PC-9 (cell line): ENCODE data around the gene HSPA12A. TPM values are rescaled to one million over a fixed set of nuclear protein-coding genes. Genes with fewer than 3 reads are reported as not detected.

Experiments
- BruUV-seq: library from RNA; stranded (reverse); fragments of 400-500 nt; replicated peaks from 2 replicates; lab custom pipeline; 2021; lab: Mats Ljungman, UMichigan
- CTCF ChIA-PET: fragments of 300-600 bp; sonication (Branson Sonifier 250); formaldehyde crosslinking; loops from one replicate; lab custom pipeline; 2022; ENCODE audit warnings: antibody characterized with exemption; lab: Charles Lee
- POLR2A ChIA-PET: fragments of 300-600 bp; sonication (Branson Sonifier 250); formaldehyde crosslinking; loops from one replicate; lab custom pipeline; 2022; ENCODE audit warnings: antibody characterized with exemption; ENCODE audit not compliant: unreplicated experiment; lab: Charles Lee
- DNase-seq, 2 experiments: peaks; one replicate each; pipeline versions ENCODE4 v3.0.0 to v3.0.0-alpha.2; 2015 to 2022; ENCODE audit warnings: mixed read lengths in 1 of 2
- H2AFZ ChIP-seq: fragments of 200-600 bp; sonication (generic); 2 replicates; pipeline ENCODE4 v1.8.1; 2017; ENCODE audit warnings: antibody characterized with exemption
- H3F3A ChIP-seq: fragments of 200-600 bp; sonication (generic); 2 replicates; pipeline ENCODE4 v1.8.1; 2017; ENCODE audit warnings: antibody characterized with exemption, mild to moderate bottlenecking, low read depth; ENCODE audit not compliant: insufficient read depth
- H3K27ac ChIP-seq: fragments of 200-600 bp; sonication (generic); 2 replicates; pipeline ENCODE4 v1.6.1; 2016; ENCODE audit warnings: mixed run types
- H3K27me3 ChIP-seq: fragments of 200-600 bp; sonication (generic); 2 replicates; pipeline ENCODE4 v1.6.1; 2016; ENCODE audit warnings: low read depth, mixed run types; ENCODE audit not compliant: insufficient read depth
- H3K36me3 ChIP-seq: fragments of 200-600 bp; sonication (generic); 2 replicates; pipeline ENCODE4 v1.6.1; 2016; ENCODE audit warnings: low read depth, mixed run types
- H3K4me1 ChIP-seq: fragments of 200-600 bp; sonication (generic); replicated peaks from 2 replicates; pipeline ENCODE4 v1.6.1; 2016; ENCODE audit warnings: mixed run types; ENCODE audit not compliant: insufficient read depth
- H3K4me2 ChIP-seq: fragments of 200-600 bp; sonication (generic); 2 replicates; pipeline ENCODE4 v1.6.1; 2017; ENCODE audit warnings: mixed run types
- H3K4me3 ChIP-seq: fragments of 200-600 bp; sonication (generic); 2 replicates; pipeline ENCODE4 v1.6.1; 2016; ENCODE audit warnings: mixed run types
- H3K79me2 ChIP-seq: fragments of 200-600 bp; sonication (generic); 2 replicates; pipeline ENCODE4 v1.6.1; 2017; ENCODE audit warnings: low read depth, mixed run types
- H3K9me2 ChIP-seq: fragments of 200-600 bp; sonication (generic); 2 replicates; pipeline ENCODE4 v1.8.1; 2017; ENCODE audit warnings: mild to moderate bottlenecking; ENCODE audit not compliant: insufficient read depth
- H3K9me3 ChIP-seq: fragments of 200-600 bp; sonication (generic); 2 replicates; pipeline ENCODE4 v1.8.1; 2016; ENCODE audit warnings: low read depth; ENCODE audit not compliant: insufficient read depth
- H4K20me1 ChIP-seq: fragments of 200-600 bp; sonication (generic); 2 replicates; pipeline ENCODE4 v1.8.1; 2017; ENCODE audit not compliant: insufficient read depth
- CTCF ChIP-seq: fragments of 200-600 bp; sonication (generic); conservative IDR thresholded peaks from 2 replicates; pipeline ENCODE4 v1.6.1; 2017; ENCODE audit warnings: mixed run types, antibody characterized with exemption, mild to moderate bottlenecking, moderate library complexity
- EZH2 ChIP-seq: fragments of 200-600 bp; sonication (generic); IDR thresholded peaks from 2 replicates; pipeline ENCODE4 v1.8.0; 2017; ENCODE audit warnings: antibody characterized with exemption, low read depth
- intact Hi-C: fragments of 100-400 bp; cut with micrococcal nuclease; formaldehyde crosslinking; loops from one replicate; pipeline ENCODE4 v1.10.0; 2022; ENCODE audit not compliant: unreplicated experiment
- total RNA-seq: library from RNA; stranded (reverse); gene quantifications from 2 replicates; pipeline ENCODE4 v1.2.3, GENCODE V29; 2021

HSPA12A gene
- total RNA-seq, 1 experiment from 2014 or later = 12.1 TPM

- no peaks in the 10 kb centered on the region for H4K20me1 ChIP-seq
- no peak for TF ChIP-seq CTCF
- no peak for TF ChIP-seq EZH2
- H3K27ac ChIP-seq = no peak overlapping the region
- H3K4me2 ChIP-seq = no peak overlapping the region
- POLR2A ChIA-PET = no interaction called here
- no peak overlapping the region for H3K4me3 ChIP-seq
- no peak for DNase-seq
- H3K4me1 ChIP-seq = no peaks in the 10 kb centered on the region
- H3F3A ChIP-seq = no peaks in the 10 kb centered on the region
- intact Hi-C loops = no loop called here
- H3K27me3 ChIP-seq = peaks cover 74% of the 10 kb centered on the region
- H3K9me3 ChIP-seq = no peaks in the 10 kb centered on the region
- no peaks in the 10 kb centered on the region for H3K36me3 ChIP-seq
- BruUV-seq = no TSS peak
- no peak overlapping the region for H2AFZ ChIP-seq
- H3K79me2 ChIP-seq = no peaks in the 10 kb centered on the region
- H3K9me2 ChIP-seq = no peaks in the 10 kb centered on the region
- CTCF ChIA-PET = no interaction called here
Measured at GRCh38 chr10:116621934-116622655, 120.3 kb downstream of the HSPA12A start.

- intact Hi-C loops = no loop called here
- Histone ChIP-seq H3K9me2 (no peaks in the 10 kb centered on the region), H3K27me3 (peaks cover 75% of the 10 kb centered on the region), H3K27ac (no peak overlapping the region), H2AFZ (no peak overlapping the region), H4K20me1 (no peaks in the 10 kb centered on the region), H3K4me2 (no peak overlapping the region), H3K9me3 (no peaks in the 10 kb centered on the region), H3K36me3 (no peaks in the 10 kb centered on the region), H3K79me2 (no peaks in the 10 kb centered on the region), H3K4me3 (no peak overlapping the region), H3F3A (no peaks in the 10 kb centered on the region), H3K4me1 (no peaks in the 10 kb centered on the region)
- no peak for TF ChIP-seq CTCF
- TF ChIP-seq EZH2 = no peak
- ChIA-PET CTCF (no interaction called here), POLR2A (no interaction called here)
- no TSS peak for BruUV-seq
- DNase-seq = no peak
Measured at GRCh38 chr10:116621476-116621875, 120.9 kb downstream of the HSPA12A start.

Other genes starting within 250 kb of the HSPA12A start
- gene PNLIP, start 196.6 kb downstream of the HSPA12A start, total RNA-seq = not detected in 2 replicates
- not detected in 2 replicates for gene PNLIPRP1, start 151.6 kb downstream of the HSPA12A start, total RNA-seq
- gene PNLIPRP2, start 121.6 kb downstream of the HSPA12A start, total RNA-seq = not detected in 2 replicates
- gene ENO4, start 106.9 kb upstream of the HSPA12A start, total RNA-seq = 0.43 and 0.79 TPM in 2 replicates